T-helper 1 cell treated with Interleukin-12 subunit alpha and Interleukin-12 subunit beta and Interleukin-4 antibody, amounts not matched to agents 30 ng/mL and 1 ng/mL, for 36 hours (primary cell): ENCODE results near the gene ANKRD44. TPM values are rescaled to one million over a fixed set of nuclear protein-coding genes. Genes with fewer than 3 reads are reported as not detected.

ENCODE experiments used
- intact Hi-C: fragments of 100-400 bp; cut with micrococcal nuclease; formaldehyde crosslinking; loops from one replicate; pipeline ENCODE4 v1.15.1; 2024
- total RNA-seq: library from RNA; stranded (reverse); gene quantifications from 2 replicates; pipeline ENCODE4 v1.2.3, GENCODE V29; 2022

Gene ANKRD44
- total RNA-seq, 1 donor from 2014 or later, result 256 TPM

DNA sequence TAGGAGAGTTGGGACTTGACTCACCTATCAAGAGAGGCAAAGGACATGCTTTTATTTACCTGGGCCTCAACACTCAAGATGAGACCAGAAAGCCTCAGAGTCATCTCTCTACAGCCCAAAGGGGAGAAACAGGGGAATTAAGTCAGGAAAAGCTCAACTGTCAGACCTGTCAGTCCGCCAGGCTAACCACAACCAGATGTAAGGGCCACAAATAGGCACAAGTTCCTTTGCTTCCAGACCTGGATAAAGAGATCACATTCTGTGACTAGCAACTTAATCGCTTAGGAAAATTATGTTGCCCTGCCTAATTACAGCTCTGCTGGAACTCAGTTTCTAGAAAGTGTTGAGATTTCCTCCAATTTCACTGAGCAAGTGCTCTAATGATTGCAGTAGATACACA, 67.9 kb downstream of the ANKRD44 start:
- intact Hi-C loops, result no loop called here

DNA sequence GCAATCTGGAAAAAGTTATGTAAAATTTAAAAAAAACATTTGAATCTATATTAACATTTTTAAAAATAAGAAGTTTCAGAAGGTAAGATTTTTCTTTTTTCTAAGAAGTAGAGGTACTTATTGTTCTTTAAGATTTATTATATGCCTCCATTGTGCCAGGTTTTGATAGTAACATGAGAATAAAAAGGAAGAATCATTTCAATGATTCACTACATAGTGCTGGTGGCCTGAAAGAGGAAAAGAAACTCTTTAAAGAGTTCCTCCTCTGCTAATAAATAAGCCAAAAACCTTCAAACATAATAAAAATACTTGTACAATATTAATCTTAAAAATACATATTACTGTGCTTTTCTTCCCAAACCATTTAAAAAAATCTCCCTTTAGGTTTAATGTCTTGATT, 69.0 kb downstream of the ANKRD44 start:
- intact Hi-C loops, result no loop called here

DNA sequence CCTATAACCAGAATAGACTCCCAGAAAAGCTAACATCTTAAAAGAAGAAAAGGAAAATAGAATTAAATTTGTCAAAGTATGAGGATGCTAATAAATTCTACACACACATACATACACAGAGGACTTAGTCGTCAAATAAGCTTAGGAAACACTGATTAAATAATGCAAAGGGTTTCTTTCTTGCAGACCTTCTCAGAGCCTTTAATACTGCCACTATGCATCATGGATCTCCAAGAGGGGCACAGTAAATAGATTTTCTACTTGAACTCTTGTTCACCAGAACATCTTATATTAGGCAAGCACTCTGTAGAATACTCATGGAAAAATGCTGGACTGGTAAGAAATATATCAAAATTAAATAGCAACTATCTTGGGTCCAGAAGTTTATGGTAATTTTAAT, 69.4 kb downstream of the ANKRD44 start:
- intact Hi-C loops, result no loop called here

DNA sequence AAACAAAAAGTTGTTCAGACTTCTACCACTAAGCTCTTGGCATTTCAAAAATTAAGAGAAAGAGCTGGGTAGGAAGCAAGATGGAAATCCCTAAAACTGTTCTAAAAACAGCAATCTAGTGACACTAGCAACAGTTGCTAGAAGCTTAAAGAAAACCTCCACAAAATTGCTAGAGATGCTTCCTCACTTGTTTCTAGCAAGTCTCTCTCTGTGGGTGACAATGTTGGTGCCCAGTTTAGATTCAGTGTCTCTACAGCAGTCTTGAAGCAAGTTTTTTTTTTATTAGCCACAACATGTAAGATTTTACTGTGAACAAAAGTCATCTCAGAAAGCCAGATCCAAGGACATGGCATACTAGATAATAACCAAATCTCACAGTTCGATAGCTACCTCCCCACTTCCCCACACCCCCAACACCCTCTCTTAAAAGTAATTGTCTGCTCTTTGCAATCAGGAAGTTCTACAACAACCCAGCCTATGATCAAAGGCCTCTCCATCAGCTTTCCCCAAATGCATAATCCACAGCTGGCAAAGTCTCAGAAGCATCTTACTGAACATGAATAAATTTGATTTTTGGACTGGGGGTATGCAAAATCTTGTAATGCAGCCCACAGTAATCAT, 70.0 kb downstream of the ANKRD44 start:
- intact Hi-C loops, result loop anchor here (1.0 kb wide), 1 partner anchor 15 kb away; no protein-coding TSS in a partner anchor

- intact Hi-C loops, result loop anchor here (1.0 kb wide), 1 partner anchor 15 kb away; no protein-coding TSS in a partner anchor
Measured at GRCh38 chr2:197240018-197240417, 70.6 kb downstream of the ANKRD44 start.

DNA sequence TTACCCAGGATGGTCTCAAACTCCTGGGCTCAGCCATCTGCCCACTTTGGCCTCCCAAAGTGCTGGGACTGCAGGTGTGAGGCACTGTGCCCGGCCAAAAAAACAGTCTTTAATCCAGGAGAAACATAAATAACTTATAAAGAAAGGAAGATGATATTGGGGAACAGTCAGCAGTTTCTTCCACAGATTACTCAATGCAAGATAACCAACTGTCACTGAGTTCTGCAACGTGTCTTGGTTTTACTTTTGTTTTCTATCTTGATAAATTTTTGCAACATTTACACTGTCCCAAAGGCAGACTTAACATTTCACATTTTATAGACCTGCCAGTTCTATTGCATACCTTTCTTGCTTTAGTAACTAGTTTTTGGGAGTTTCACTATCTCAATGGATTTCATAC, 71.1 kb downstream of the ANKRD44 start:
- intact Hi-C loops, result loop anchor here (1.0 to 2.0 kb wide), 6 partner anchors 9 to 69 kb away; no protein-coding TSS in a partner anchor

DNA sequence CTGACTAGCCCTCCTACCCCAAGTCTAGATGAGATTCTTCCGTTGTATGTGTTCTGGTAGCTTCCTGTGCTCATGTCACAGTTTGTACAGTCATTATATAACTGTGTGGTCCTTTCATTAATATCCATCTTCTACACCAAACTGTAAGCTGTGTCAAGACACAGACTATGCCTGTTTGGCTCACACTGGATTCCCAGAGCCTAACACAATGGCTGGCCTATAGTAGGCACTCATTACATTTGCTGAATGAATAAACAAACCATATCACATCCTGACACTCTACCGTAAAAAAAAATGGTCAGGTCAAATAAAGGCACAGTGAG, 72.6 kb downstream of the ANKRD44 start:
- intact Hi-C loops, result loop anchor here (2.0 kb wide), 1 partner anchor 57 kb away; no protein-coding TSS in a partner anchor

GRCh38 chr2:197237291-197238042, 73.1 kb downstream of the ANKRD44 start:
- intact Hi-C loops, result loop anchor here (2.0 kb wide), 1 partner anchor 57 kb away; no protein-coding TSS in a partner anchor

DNA sequence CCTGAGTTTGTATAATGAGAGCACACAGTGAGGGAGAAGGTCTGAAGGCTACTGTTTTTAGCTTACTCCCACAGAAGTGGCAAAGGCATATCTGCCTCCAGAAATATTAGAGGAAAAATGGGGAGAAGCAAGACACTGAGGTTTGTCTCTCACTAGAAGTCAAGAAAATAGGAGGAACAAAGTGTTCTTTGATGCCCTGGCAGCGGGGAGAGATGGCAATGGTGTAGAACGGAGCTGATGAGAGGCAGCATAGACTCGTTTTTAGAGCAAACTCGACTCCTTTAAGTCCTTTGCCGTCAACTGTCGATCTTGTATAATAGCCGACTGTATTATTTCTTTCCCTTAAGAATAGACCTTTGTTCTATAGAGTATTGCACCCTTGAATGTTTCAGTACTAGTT, 73.8 kb downstream of the ANKRD44 start:
- intact Hi-C loops, result loop anchor here (1.0 kb wide), 1 partner anchor 20 kb away; no protein-coding TSS in a partner anchor

GRCh38 chr2:197236159-197236558, 74.4 kb downstream of the ANKRD44 start:
- intact Hi-C loops, result loop anchor here (1.0 kb wide), 1 partner anchor 19 kb away; no protein-coding TSS in a partner anchor

- intact Hi-C loops, result loop anchor here (1.0 kb wide), 1 partner anchor 18 kb away; no protein-coding TSS in a partner anchor
Measured at GRCh38 chr2:197235711-197236110, 74.9 kb downstream of the ANKRD44 start.

DNA sequence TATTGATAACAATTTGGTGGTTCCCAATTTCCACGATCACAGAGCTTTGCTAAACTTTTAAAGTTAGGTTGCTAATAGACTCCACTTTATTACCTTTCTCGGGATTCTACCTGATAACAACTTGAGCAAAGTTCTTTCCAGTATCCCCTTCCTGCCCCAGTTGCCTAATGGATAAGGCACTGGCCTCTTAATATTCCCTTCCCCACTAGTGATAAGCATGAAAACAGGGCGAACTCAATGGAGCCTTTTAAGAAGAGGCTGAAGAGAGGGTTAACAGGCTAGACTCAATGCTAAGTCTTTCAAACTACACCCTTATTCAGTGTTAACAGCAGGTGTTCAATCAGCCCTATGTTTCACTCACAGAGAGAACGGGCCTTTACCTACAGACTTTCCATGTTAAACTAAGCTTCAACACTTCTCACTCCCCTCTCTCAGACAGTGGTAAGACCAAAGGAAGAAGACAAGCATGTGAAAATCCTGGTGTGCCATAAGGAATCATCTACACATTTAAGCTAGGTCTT, 75.8 kb downstream of the ANKRD44 start:
- intact Hi-C loops, result loop anchor here (1.0 kb wide), 1 partner anchor 10 kb away; no protein-coding TSS in a partner anchor

DNA sequence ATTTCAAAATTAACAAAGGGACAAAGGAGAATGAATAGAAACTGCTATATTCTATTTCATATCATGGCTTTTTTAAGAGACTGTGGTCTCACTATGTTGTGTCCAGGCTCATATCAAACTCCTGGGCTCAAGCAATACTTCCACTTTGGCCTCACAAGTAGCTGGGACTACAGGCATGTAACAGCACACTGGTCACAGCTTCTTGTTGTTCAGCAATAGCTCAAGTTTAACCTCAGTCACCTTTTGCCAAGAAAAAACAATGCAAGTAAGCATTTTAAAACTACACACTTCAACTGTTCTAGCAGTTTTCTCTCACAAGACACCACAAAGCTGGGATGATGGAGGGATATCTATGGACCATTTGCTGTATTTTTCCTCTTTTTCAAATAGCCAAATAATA, 77.1 kb downstream of the ANKRD44 start:
- intact Hi-C loops, result no loop called here

DNA sequence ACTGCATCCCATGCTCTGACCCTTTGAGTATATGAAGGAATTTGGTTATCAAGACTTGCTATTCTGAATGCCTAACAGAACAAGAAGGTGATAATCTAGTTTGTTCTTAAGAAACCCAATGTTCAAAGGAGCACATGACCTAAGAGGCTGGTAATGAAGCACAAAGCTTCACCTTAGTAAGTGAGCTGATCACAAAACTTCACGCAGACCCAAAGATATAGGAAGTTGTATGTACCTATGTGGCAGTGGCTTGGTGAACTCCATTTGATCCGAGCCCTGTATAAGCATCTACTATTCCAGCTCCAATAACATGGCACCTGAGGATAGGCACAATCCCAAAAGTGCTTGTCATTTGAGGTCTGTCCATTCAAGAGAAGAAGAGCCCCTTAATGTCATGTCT, 78.6 kb downstream of the ANKRD44 start:
- intact Hi-C loops, result no loop called here

- intact Hi-C loops, result no loop called here
Measured at GRCh38 chr2:197229509-197230443, 80.8 kb downstream of the ANKRD44 start.

GRCh38 chr2:197223451-197223850, 87.1 kb downstream of the ANKRD44 start:
- intact Hi-C loops, result no loop called here

DNA sequence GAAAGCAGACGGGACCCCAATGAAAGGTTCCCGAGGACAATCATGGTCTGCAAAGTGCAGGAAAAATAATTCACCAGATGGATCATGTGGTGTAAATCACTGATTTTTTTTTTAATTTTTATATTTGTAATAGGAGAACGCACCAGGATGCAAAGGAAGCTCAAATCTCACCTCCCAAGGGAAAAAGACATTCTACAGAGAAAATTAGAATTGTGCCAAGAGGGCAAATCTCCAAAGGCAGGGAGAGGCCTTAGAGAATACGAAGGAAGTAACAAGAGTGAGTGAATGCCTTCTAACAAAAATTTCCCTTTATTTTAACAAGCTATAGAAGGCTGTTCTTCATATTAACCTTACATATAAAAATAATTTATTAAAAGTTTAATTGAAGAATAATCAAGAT, 90.9 kb downstream of the ANKRD44 start:
- intact Hi-C loops, result loop anchor here (10.0 kb wide), 1 partner anchor 955 kb away; no protein-coding TSS in a partner anchor

DNA sequence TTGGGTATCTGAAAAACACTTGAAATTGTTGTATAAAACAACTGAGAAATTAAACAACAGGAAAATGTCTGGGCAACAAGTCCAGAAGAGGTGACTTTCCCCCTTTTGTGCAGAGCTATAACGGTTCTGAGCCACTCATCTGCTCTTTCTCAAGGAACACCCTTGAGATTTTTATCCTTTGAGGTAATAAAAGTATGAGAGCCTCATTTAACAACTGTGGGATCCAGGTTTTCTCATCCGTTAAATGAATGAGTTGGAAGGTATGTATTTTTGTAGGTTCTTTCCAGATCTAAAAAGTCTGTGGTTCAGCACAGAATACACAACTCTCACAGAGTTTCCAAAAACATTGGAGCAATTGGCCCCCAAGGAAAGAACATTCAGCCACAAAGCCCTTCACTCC, 93.0 kb downstream of the ANKRD44 start:
- intact Hi-C loops, result loop anchor here (1.0 to 10.0 kb wide), 3 partner anchors 10 to 953 kb away; no protein-coding TSS in a partner anchor

DNA sequence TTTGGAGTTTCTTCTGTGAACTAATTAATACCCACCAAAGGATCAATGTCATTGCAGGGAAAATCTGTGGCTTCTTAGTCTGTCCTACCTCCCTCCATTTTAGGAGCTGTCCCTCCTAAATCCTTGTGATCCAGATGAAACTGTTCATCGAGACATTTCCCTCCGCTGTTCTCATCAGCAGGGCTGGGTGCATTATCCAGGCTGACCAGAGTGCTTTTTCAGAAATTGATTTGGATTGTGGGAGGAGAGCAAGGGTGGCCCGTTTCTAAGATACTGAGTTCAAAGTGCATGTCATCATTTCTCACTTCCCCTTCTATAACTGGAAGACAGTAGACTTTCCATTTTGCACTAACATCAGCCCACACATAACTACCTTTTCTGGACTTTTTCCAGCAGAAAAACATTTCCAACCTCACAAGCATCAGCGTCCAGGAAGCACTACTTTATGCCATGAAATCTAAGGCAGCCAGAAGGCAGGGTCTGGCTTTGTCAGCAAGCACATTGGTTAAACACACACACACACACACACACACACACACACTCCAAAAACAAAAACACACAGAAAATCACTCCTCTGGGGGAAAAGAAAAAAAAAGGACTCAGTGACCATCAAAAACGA, 94.1 kb downstream of the ANKRD44 start:
- intact Hi-C loops, result loop anchor here (10.0 kb wide), 1 partner anchor 952 kb away; no protein-coding TSS in a partner anchor

DNA sequence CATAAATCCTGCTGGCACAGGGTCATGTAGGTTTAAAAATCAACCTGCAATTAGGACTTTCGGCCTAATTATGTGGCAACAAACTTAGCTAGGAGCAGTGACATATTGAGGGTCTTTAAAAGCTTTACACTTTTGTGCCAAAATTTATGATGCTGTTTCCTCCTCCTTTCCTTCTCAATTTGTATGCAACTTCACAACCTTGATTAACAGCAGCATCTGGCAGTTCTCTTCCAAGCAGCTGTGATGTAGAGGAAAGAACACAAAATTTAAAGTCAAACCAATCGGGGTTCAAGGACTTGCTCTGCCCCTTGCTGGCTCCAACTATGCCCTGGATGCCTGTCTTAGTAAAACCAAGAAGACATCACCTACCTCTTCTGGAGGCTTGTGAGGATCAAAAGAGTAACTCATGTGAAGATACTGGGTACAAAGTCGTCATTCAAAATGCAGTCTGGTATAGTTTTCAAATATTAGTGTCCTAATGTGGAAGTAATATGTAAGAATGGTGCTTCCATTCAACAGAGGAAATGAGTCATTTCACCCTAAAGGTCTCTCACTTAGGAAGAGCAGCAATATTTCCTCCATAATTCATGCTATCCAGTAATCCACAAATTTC, 94.7 kb downstream of the ANKRD44 start:
- intact Hi-C loops, result loop anchor here (10.0 kb wide), 1 partner anchor 951 kb away; no protein-coding TSS in a partner anchor
